A673 (cell line): ENCODE data around the gene C11orf52. TPM values are rescaled to one million over a fixed set of nuclear protein-coding genes. Genes with fewer than 3 reads are reported as not detected.

Experiments used
- BruUV-seq: library from RNA; stranded (reverse); fragments of 400-500 nt; replicated peaks from 2 replicates; lab custom pipeline; 2021; lab: Mats Ljungman, UMichigan
- CTCF ChIA-PET: fragments of 300-600 bp; sonication (Branson Sonifier 250); formaldehyde crosslinking; loops from one replicate; lab custom pipeline; 2022; ENCODE audit warnings: antibody characterized with exemption; lab: Charles Lee
- POLR2A ChIA-PET: fragments of 300-600 bp; sonication (Branson Sonifier 250); formaldehyde crosslinking; loops from one replicate; lab custom pipeline; 2022; ENCODE audit warnings: antibody characterized with exemption; ENCODE audit not compliant: low non-redundant PET; lab: Charles Lee
- DNase-seq: peaks from one replicate; pipeline ENCODE4 v3.0.0-alpha.2; 2015; ENCODE audit warnings: low spot score
- H3K27ac ChIP-seq: fragments of 200-600 bp; sonication (generic); 2 replicates; pipeline ENCODE4 v1.5.1; 2016; ENCODE audit warnings: mixed run types, low read depth, mild to moderate bottlenecking, mixed read lengths, antibody characterized with exemption, low read length; ENCODE audit not compliant: poor library complexity, severe bottlenecking
- H3K27me3 ChIP-seq: fragments of 200-600 bp; sonication (generic); replicated peaks from 2 replicates; pipeline ENCODE4 v1.6.1; 2017; ENCODE audit warnings: mixed run types, low read depth, mild to moderate bottlenecking, mixed read lengths, antibody characterized with exemption, low read length; ENCODE audit not compliant: insufficient read depth, poor library complexity
- H3K36me3 ChIP-seq: fragments of 200-600 bp; sonication (generic); 2 replicates; pipeline ENCODE4 v1.6.1; 2016; ENCODE audit warnings: mixed run types, mild to moderate bottlenecking, mixed read lengths, antibody characterized with exemption, low read length; ENCODE audit not compliant: insufficient read depth, poor library complexity, severe bottlenecking
- H3K4me1 ChIP-seq: fragments of 200-600 bp; sonication (generic); 2 replicates; pipeline ENCODE4 v1.6.1; 2017; ENCODE audit warnings: mixed run types, mild to moderate bottlenecking, mixed read lengths, antibody characterized with exemption, low read length; ENCODE audit not compliant: insufficient read depth, poor library complexity, severe bottlenecking
- H3K4me3 ChIP-seq: fragments of 200-600 bp; sonication (generic); 2 replicates; pipeline ENCODE4 v1.5.1; 2016; ENCODE audit warnings: low read depth, mixed run types, mild to moderate bottlenecking, mixed read lengths, low read length; ENCODE audit not compliant: poor library complexity, severe bottlenecking
- H3K9me3 ChIP-seq: fragments of 200-600 bp; sonication (generic); 2 replicates; pipeline ENCODE4 v1.6.1; 2016; ENCODE audit warnings: mixed run types, low read depth, mild to moderate bottlenecking, mixed read lengths, antibody characterized with exemption, low read length; ENCODE audit not compliant: poor library complexity, severe bottlenecking
- CTCF ChIP-seq: fragments of 300-800, 200-600 bp; sonication (generic); conservative IDR thresholded peaks from 2 replicates; pipeline ENCODE4 v1.5.1; 2017; ENCODE audit warnings: low read depth, mild to moderate bottlenecking, antibody characterized with exemption, low read length, moderate library complexity, mixed read lengths
- EZH2 ChIP-seq: fragments of 200-600 bp; sonication (generic); IDR thresholded peaks from 2 replicates; pipeline ENCODE4 v1.6.1; 2017; ENCODE audit warnings: borderline replicate concordance, low read depth, mild to moderate bottlenecking, mixed read lengths, antibody characterized with exemption, low read length; ENCODE audit not compliant: poor library complexity, severe bottlenecking
- intact Hi-C: fragments of 100-400 bp; cut with micrococcal nuclease; formaldehyde crosslinking; loops from one replicate; pipeline ENCODE4 v1.10.0; 2022; ENCODE audit not compliant: unreplicated experiment
- total RNA-seq: library from RNA; stranded (reverse); gene quantifications from 2 replicates; pipeline ENCODE4 v1.2.3, GENCODE V29; 2021

C11orf52 gene
- total RNA-seq, 1 experiment from 2014 or later = 1.4 TPM

GRCh38 chr11:111921541-111922230, 3.0 kb downstream of the C11orf52 start:
- Histone ChIP-seq H3K27ac (peak overlapping the region; percentile 87), H3K4me3 (no peak overlapping the region), H3K4me1 (peaks cover 55% of the 10 kb centered on the region), H3K27me3 (no peaks in the 10 kb centered on the region), H3K9me3 (no peaks in the 10 kb centered on the region), H3K36me3 (no peaks in the 10 kb centered on the region)
- CTCF ChIA-PET = interaction anchor here (0.5 kb wide), 1 partner anchor 20 kb away, joined by 5 read pairs; no protein-coding TSS in a partner anchor
- intact Hi-C loops = no loop called here
- no TSS peak for BruUV-seq
- POLR2A ChIA-PET = no interaction called here
- DNase-seq = peak; percentile 67
- TF ChIP-seq EZH2 (no peak), CTCF (no peak)

- no peaks in the 10 kb centered on the region for H3K27me3 ChIP-seq
- H3K36me3 ChIP-seq = no peaks in the 10 kb centered on the region
- no peak overlapping the region for H3K4me3 ChIP-seq
- ChIA-PET POLR2A (no interaction called here), CTCF (no interaction called here)
- peak overlapping the region; percentile 87 for H3K27ac ChIP-seq
- intact Hi-C loops = no loop called here
- H3K4me1 ChIP-seq = peaks cover 55% of the 10 kb centered on the region
- no peaks in the 10 kb centered on the region for H3K9me3 ChIP-seq
- BruUV-seq = TSS peak; percentile 74
- DNase-seq = peak; percentile 82
- TF ChIP-seq CTCF (no peak), EZH2 (no peak)
Measured at GRCh38 chr11:111922803-111923202, 4.1 kb downstream of the C11orf52 start.

GRCh38 chr11:111923351-111923788, 4.7 kb downstream of the C11orf52 start:
- Histone ChIP-seq H3K36me3 (no peaks in the 10 kb centered on the region), H3K9me3 (no peaks in the 10 kb centered on the region), H3K4me1 (peaks cover 49% of the 10 kb centered on the region), H3K27me3 (no peaks in the 10 kb centered on the region), H3K27ac (peak overlapping the region; percentile 87), H3K4me3 (no peak overlapping the region)
- CTCF ChIA-PET = no interaction called here
- peak; percentile 75 for DNase-seq
- no TSS peak for BruUV-seq
- intact Hi-C loops = no loop called here
- POLR2A ChIA-PET = no interaction called here
- TF ChIP-seq EZH2 (no peak), CTCF (no peak)
